K562 (cell line): ENCODE measurements around the gene OPA3. TPM values are rescaled to one million over a fixed set of nuclear protein-coding genes. Genes with fewer than 3 reads are reported as not detected.

Source experiments
- BRD9 ChIP-seq: fragments of 450-650 bp; IDR thresholded peaks from 2 replicates; pipeline ENCODE4 v1.6.1; 2018; ENCODE audit warnings: low read depth; ENCODE audit not compliant: partially characterized antibody
- CBX5 ChIP-seq: IDR thresholded peaks from 2 replicates; pipeline ENCODE4 v1.6.1; 2014; ENCODE audit warnings: low read depth, borderline replicate concordance
- CUX1 ChIP-seq: fragments of 200-800 bp; sonication (Bioruptor generic); IDR thresholded peaks from 2 replicates; pipeline ENCODE4 v1.6.1; 2016; ENCODE audit warnings: missing genetic modification characterization, missing compliant biosample characterization
- E2F5 ChIP-seq: sonication (generic); formaldehyde crosslinking; IDR thresholded peaks from 2 replicates; pipeline ENCODE4 v1.8.0; 2022; ENCODE audit warnings: mild to moderate bottlenecking, missing genetic modification reagents
- E2F6 ChIP-seq, 2 experiments: IDR thresholded peaks; 2 replicates each; pipeline ENCODE4 v1.6.1; 2011; ENCODE audit warnings: borderline replicate concordance in 1 of 2, control low read depth in 1 of 2, low read depth in 1 of 2, low read length in 1 of 2, mild to moderate bottlenecking in 1 of 2, mixed read lengths in 1 of 2, moderate library complexity in 1 of 2; ENCODE audit not compliant: insufficient read depth in 1 of 2, insufficient read length in 1 of 2, poor library complexity in 1 of 2, severe bottlenecking in 1 of 2; ENCODE audit errors: extremely low read depth in 1 of 2
- EHMT2 ChIP-seq: fragments of 450-650 bp; IDR thresholded peaks from 2 replicates; pipeline ENCODE4 v1.6.1; 2018; ENCODE audit warnings: antibody characterized with exemption
- ELK3 ChIP-seq: fragments of 450-650 bp; formaldehyde crosslinking; IDR thresholded peaks from 2 replicates; pipeline ENCODE4 v1.4.0; 2020; ENCODE audit warnings: mild to moderate bottlenecking
- FOS ChIP-seq: IDR thresholded peaks from 3 replicates; pipeline ENCODE4 v1.6.1; 2011; ENCODE audit not compliant: insufficient read length; ENCODE audit errors: extremely low read depth
- HDGF ChIP-seq: fragments of 450-650 bp; IDR thresholded peaks from 2 replicates; pipeline ENCODE4 v1.6.1; 2016
- HNRNPK ChIP-seq: fragments of 200-400 bp; formaldehyde crosslinking; IDR thresholded peaks from one replicate; pipeline ENCODE4 v1.6.1; 2018; ENCODE audit warnings: mild to moderate bottlenecking, low read depth, low read length; ENCODE audit not compliant: poor library complexity, severe bottlenecking
- MIER1 ChIP-seq: fragments of 450-650 bp; IDR thresholded peaks from 2 replicates; pipeline ENCODE4 v1.6.1; 2016; ENCODE audit warnings: antibody characterized with exemption, mild to moderate bottlenecking, low read depth
- MTA1 ChIP-seq: fragments of 450-650 bp; IDR thresholded peaks from 2 replicates; pipeline ENCODE4 v1.6.1; 2017; ENCODE audit warnings: borderline replicate concordance
- NBN ChIP-seq: fragments of 450-650 bp; IDR thresholded peaks from 2 replicates; pipeline ENCODE4 v1.6.1; 2016; ENCODE audit warnings: low read depth, mild to moderate bottlenecking
- NCOA2 ChIP-seq, 2 experiments: fragments of 450-650 bp; IDR thresholded peaks; 2 replicates each; pipeline ENCODE4 v1.6.1; 2018; ENCODE audit warnings: mild to moderate bottlenecking in 2 of 2, moderate library complexity in 1 of 2; ENCODE audit not compliant: partially characterized antibody in 2 of 2
- POU5F1 ChIP-seq: fragments of 150-350 bp; IDR thresholded peaks from 2 replicates; pipeline ENCODE4 v1.6.1; 2014; ENCODE audit warnings: borderline replicate concordance, low read length, low read depth, mild to moderate bottlenecking; ENCODE audit not compliant: partially characterized antibody
- PTBP1 ChIP-seq: fragments of 200-400 bp; formaldehyde crosslinking; IDR thresholded peaks from 2 replicates; pipeline ENCODE4 v1.6.1; 2017; ENCODE audit warnings: low read depth, low read length
- TSC22D4 ChIP-seq: fragments of 450-650 bp; IDR thresholded peaks from 2 replicates; pipeline ENCODE4 v1.6.1; 2016; ENCODE audit warnings: missing genetic modification characterization, missing biosample characterization, control low read depth
- ZNF175 ChIP-seq: fragments of 200-800 bp; sonication (Bioruptor generic); IDR thresholded peaks from 2 replicates; pipeline ENCODE4 v1.6.1; 2016; ENCODE audit warnings: low read depth, mild to moderate bottlenecking, missing genetic modification characterization, missing compliant biosample characterization
- ZNF444 ChIP-seq: fragments of 250-450 bp; sonication (Bioruptor Pico); IDR thresholded peaks from 2 replicates; pipeline ENCODE4 v1.4.0; 2020; ENCODE audit warnings: mild to moderate bottlenecking, moderate library complexity
- ZNF57 ChIP-seq: fragments of 450-650 bp; formaldehyde crosslinking; IDR thresholded peaks from 2 replicates; pipeline ENCODE4 v1.4.0; 2020; ENCODE audit warnings: mild to moderate bottlenecking, moderate library complexity
- ZNF699 ChIP-seq: fragments of 250-450 bp; sonication (Bioruptor Pico); IDR thresholded peaks from 2 replicates; pipeline ENCODE4 v1.8.0; 2021; ENCODE audit warnings: mild to moderate bottlenecking, moderate library complexity; ENCODE audit not compliant: insufficient replicate concordance
- polyA plus RNA-seq, 8 experiments: library from polyadenylated mRNA; depleted of rRNA in 4 of 8; stranded (reverse) in 5 of 8; unstranded in 3 of 8; fragments of >200 nt; fragmentation: Nextera tagmentation in 2 of 8; fragmentation: Illumina TruSeq in 1 of 8; extraction: Ambion mirVana in 2 of 8; extraction: Trizol in 1 of 8; gene quantifications; 2 replicates each; pipeline versions ENCODE4 v1.2.1 to v1.2.3, GENCODE V29; 2011 to 2014; ENCODE audit warnings: inconsistent platforms in 1 of 8, missing spikeins in 1 of 8
- total RNA-seq, 7 experiments: library from RNA; depleted of rRNA in 6 of 7; stranded (reverse); fragments of >200 nt in 6 of 7; fragmentation: Illumina TruSeq in 2 of 7; extraction: Trizol in 2 of 7; gene quantifications; 2 replicates each; pipeline versions ENCODE4 v1.2.1 to v1.2.3, GENCODE V29; 2011 to 2021; ENCODE audit warnings: low replicate concordance in 1 of 7

Gene OPA3
- total and polyA plus RNA-seq, 9 of the 15 experiments (the other 6 are each of a cell fraction or from before 2014, with no cell fraction given): 1.4 to 18.8 (median 9.0) TPM

- TF ChIP-seq E2F6 (IDR thresholded peaks at IDR 0.05; ENCODE audit: borderline replicate concordance in 1 of 2, extremely low read depth in 1 of 2, insufficient read depth in 1 of 2, insufficient read length in 1 of 2, low read depth in 1 of 2, low read length in 1 of 2, poor library complexity in 1 of 2, severe bottlenecking in 1 of 2): peak; percentile 97
- no peak for TF ChIP-seq FOS
- TF ChIP-seq HNRNPK: no peak
- no peak for TF ChIP-seq NCOA2 (IDR thresholded peaks at IDR 0.05; ENCODE audit: partially characterized antibody in 2 of 2)
- TF ChIP-seq ZNF699 (CRISPR knock-in tag): no peak
- TF ChIP-seq HDGF: no peak
- no peak for TF ChIP-seq ELK3
- TF ChIP-seq CUX1: no peak
- no peak for TF ChIP-seq TSC22D4 (tag)
- no peak for TF ChIP-seq ZNF444 (CRISPR knock-in tag)
- TF ChIP-seq POU5F1: no peak
- no peak for TF ChIP-seq MIER1
- TF ChIP-seq E2F5 (CRISPR knock-in tag): no peak
- no peak for TF ChIP-seq CBX5
- 0 out of 2 replicates have a peak, but pooled peaks have one; percentile 27 for TF ChIP-seq MTA1
- TF ChIP-seq ZNF175 (CRISPR knock-in tag): peak; percentile 58; the same call in 1 of the 2 replicates
- peak; percentile 66; the same call in 1 of the 2 replicates for TF ChIP-seq EHMT2
- no peak for TF ChIP-seq PTBP1
- no peak for TF ChIP-seq BRD9
- TF ChIP-seq NBN: no peak
- TF ChIP-seq ZNF57 (CRISPR knock-in tag): no peak
Observed at GRCh38 chr19:45591004-45591637, 6.5 kb upstream of the OPA3 start (continued).
